WTC11 (cell line): ENCODE measurements around the gene CLCF1. TPM values are rescaled to one million over a fixed set of nuclear protein-coding genes. Genes with fewer than 3 reads are reported as not detected.

Experiments
- ATAC-seq: fragments of 200-7000 bp; cut with Tn5 transposase; 2 replicates; pipeline ENCODE4 v1.10.0; 2021; ENCODE audit warnings: mild to moderate bottlenecking, moderate library complexity
- CTCF ChIA-PET: fragments of 300-600 bp; sonication (Branson Sonifier 250); formaldehyde crosslinking; loops from one replicate; lab custom pipeline; 2021; ENCODE audit warnings: antibody characterized with exemption; lab: Charles Lee
- POLR2A ChIA-PET: fragments of 350-600 bp; sonication (Branson Sonifier 250); formaldehyde crosslinking; loops from one replicate; lab custom pipeline; 2021; ENCODE audit warnings: antibody characterized with exemption; lab: Charles Lee
- DNase-seq: peaks from one replicate; pipeline ENCODE4 v3.0.0; 2021; ENCODE audit warnings: low spot score
- H3K27ac Mint-ChIP-seq: 2 replicates; pipeline ENCODE4 v1.8.0; 2021; ENCODE audit warnings: mixed read lengths
- H3K27me3 Mint-ChIP-seq: 2 replicates; pipeline ENCODE4 v1.8.0; 2021; ENCODE audit warnings: low read depth, mild to moderate bottlenecking, moderate library complexity, mixed read lengths
- H3K36me3 Mint-ChIP-seq: 2 replicates; pipeline ENCODE4 v1.8.0; 2021; ENCODE audit warnings: mixed read lengths
- H3K4me1 Mint-ChIP-seq: 2 replicates; pipeline ENCODE4 v1.8.0; 2022; ENCODE audit warnings: mixed read lengths
- H3K4me3 Mint-ChIP-seq: 2 replicates; pipeline ENCODE4 v1.8.0; 2021; ENCODE audit warnings: mild to moderate bottlenecking, moderate library complexity, mixed read lengths
- H3K9me3 Mint-ChIP-seq: 2 replicates; pipeline ENCODE4 v1.8.0; 2021; ENCODE audit warnings: mixed read lengths
- ARID4B ChIP-seq: sonication (generic); formaldehyde crosslinking; IDR thresholded peaks from 2 replicates; pipeline ENCODE4 v1.8.0; 2023; ENCODE audit warnings: missing genetic modification reagents, mild to moderate bottlenecking, borderline replicate concordance
- CREB1 ChIP-seq: sonication (generic); formaldehyde crosslinking; IDR thresholded peaks from 2 replicates; pipeline ENCODE4 v1.8.0; 2023; ENCODE audit warnings: mild to moderate bottlenecking, missing genetic modification reagents
- E2F4 ChIP-seq: sonication (generic); formaldehyde crosslinking; IDR thresholded peaks from 2 replicates; pipeline ENCODE4 v1.8.1; 2022; ENCODE audit warnings: low read depth, mild to moderate bottlenecking, moderate library complexity, missing genetic modification reagents, borderline replicate concordance
- ESRRA ChIP-seq: sonication (generic); formaldehyde crosslinking; IDR thresholded peaks from 2 replicates; pipeline ENCODE4 v1.8.1; 2022; ENCODE audit warnings: mild to moderate bottlenecking, missing genetic modification reagents, borderline replicate concordance
- ETV6 ChIP-seq: sonication (generic); formaldehyde crosslinking; IDR thresholded peaks from 2 replicates; pipeline ENCODE4 v1.8.1; 2022; ENCODE audit warnings: mild to moderate bottlenecking, missing genetic modification reagents
- FOXJ3 ChIP-seq: sonication (generic); formaldehyde crosslinking; IDR thresholded peaks from 2 replicates; pipeline ENCODE4 v1.9.0; 2021; ENCODE audit warnings: missing genetic modification reagents, mild to moderate bottlenecking, borderline replicate concordance
- FOXP4 ChIP-seq: sonication (generic); formaldehyde crosslinking; IDR thresholded peaks from 2 replicates; pipeline ENCODE4 v1.8.0; 2022; ENCODE audit warnings: mild to moderate bottlenecking, missing genetic modification reagents
- JUN ChIP-seq: sonication (generic); formaldehyde crosslinking; IDR thresholded peaks from 2 replicates; pipeline ENCODE4 v1.8.0; 2023; ENCODE audit warnings: mild to moderate bottlenecking, missing genetic modification reagents
- MAX ChIP-seq: sonication (generic); formaldehyde crosslinking; IDR thresholded peaks from 2 replicates; pipeline ENCODE4 v1.8.0; 2022; ENCODE audit warnings: mild to moderate bottlenecking, missing genetic modification reagents
- MLX ChIP-seq: sonication (generic); formaldehyde crosslinking; IDR thresholded peaks from 2 replicates; pipeline ENCODE4 v1.8.1; 2023; ENCODE audit warnings: mild to moderate bottlenecking, missing genetic modification reagents, moderate library complexity
- NFYB ChIP-seq: sonication (generic); formaldehyde crosslinking; conservative IDR thresholded peaks from 2 replicates; pipeline ENCODE4 v1.8.0; 2022; ENCODE audit warnings: low read depth, missing genetic modification reagents
- NR3C1 ChIP-seq: sonication (generic); formaldehyde crosslinking; conservative IDR thresholded peaks from 2 replicates; pipeline ENCODE4 v1.8.1; 2023; ENCODE audit warnings: low read depth, mild to moderate bottlenecking, missing genetic modification reagents
- OVOL2 ChIP-seq: fragments of 250-450 bp; sonication (Bioruptor Pico); IDR thresholded peaks from 2 replicates; pipeline ENCODE4 v1.9.0; 2021; ENCODE audit warnings: mild to moderate bottlenecking, borderline replicate concordance
- RORB ChIP-seq: fragments of 250-450 bp; sonication (Bioruptor Pico); IDR thresholded peaks from 2 replicates; pipeline ENCODE4 v1.9.0; 2021; ENCODE audit warnings: mild to moderate bottlenecking
- USF1 ChIP-seq: sonication (generic); formaldehyde crosslinking; IDR thresholded peaks from 2 replicates; pipeline ENCODE4 v1.8.0; 2022; ENCODE audit warnings: mild to moderate bottlenecking, missing genetic modification reagents
- ZNF281 ChIP-seq: sonication (generic); formaldehyde crosslinking; IDR thresholded peaks from 2 replicates; pipeline ENCODE4 v1.8.0; 2023; ENCODE audit warnings: mild to moderate bottlenecking, missing genetic modification reagents
- ZNF416 ChIP-seq: fragments of 250-450 bp; sonication (Bioruptor Pico); IDR thresholded peaks from 2 replicates; pipeline ENCODE4 v1.9.0; 2021; ENCODE audit warnings: mild to moderate bottlenecking, inconsistent platforms
- ZNF671 ChIP-seq: fragments of 250-450 bp; sonication (Bioruptor Pico); IDR thresholded peaks from 2 replicates; pipeline ENCODE4 v1.8.0; 2021; ENCODE audit warnings: mild to moderate bottlenecking
- total RNA-seq: library from RNA; stranded (reverse); gene quantifications from 3 replicates; pipeline ENCODE4 v1.2.3, GENCODE V29; 2021

The CLCF1 gene
- total RNA-seq, 1 experiment from 2014 or later: 0.92 TPM

- DNase-seq (no peak), ATAC-seq (no peak)
- no peaks in the 10 kb centered on the region for H3K36me3 Mint-ChIP-seq
- TF ChIP-seq FOXJ3 (CRISPR knock-in tag): no peak
- no peak for TF ChIP-seq E2F4 (CRISPR knock-in tag)
- TF ChIP-seq ZNF416: no peak
- no peak for TF ChIP-seq ARID4B (CRISPR knock-in tag)
- no peak for TF ChIP-seq RORB
- TF ChIP-seq ZNF671 (CRISPR knock-in tag): no peak
- no peak for TF ChIP-seq ETV6
- TF ChIP-seq JUN (CRISPR knock-in tag): no peak
- no peak for TF ChIP-seq ZNF281 (CRISPR knock-in tag)
- TF ChIP-seq FOXP4 (CRISPR knock-in tag): no peak
- no peak for TF ChIP-seq MLX
- no peak for TF ChIP-seq USF1 (CRISPR knock-in tag)
- no peak for TF ChIP-seq MAX (CRISPR knock-in tag)
- TF ChIP-seq NFYB (CRISPR knock-in tag): no peak
- TF ChIP-seq ESRRA (CRISPR knock-in tag): no peak
- no peak for TF ChIP-seq OVOL2
- no peak for TF ChIP-seq CREB1 (CRISPR knock-in tag)
- TF ChIP-seq NR3C1 (CRISPR knock-in tag): no peak
- no peak overlapping the region for H3K27ac Mint-ChIP-seq
- H3K4me3 Mint-ChIP-seq: no peak overlapping the region
- H3K27me3 Mint-ChIP-seq: peaks cover 21% of the 10 kb centered on the region
- H3K9me3 Mint-ChIP-seq: no peaks in the 10 kb centered on the region
- ChIA-PET POLR2A (no interaction called here), CTCF (no interaction called here)
- peaks cover 16% of the 10 kb centered on the region for H3K4me1 Mint-ChIP-seq
Measured at GRCh38 chr11:67409261-67409666, 35.9 kb upstream of the CLCF1 start.
